Naive B cell (primary cell): Measurements from ENCODE around the gene OR51B4. TPM values are rescaled to one million over a fixed set of nuclear protein-coding genes. Genes with fewer than 3 reads are reported as not detected.
"Not testable (repeated sequence)": the region's sequence is repeated elsewhere in the genome, so short reads cannot be mapped to it uniquely, and the experiment has no call there.

Experiments
- ATAC-seq, 2 donors: fragments of 150-1000 bp; cut with Tn5 transposase; 2 replicates each; pipeline ENCODE4 v1.10.0; 2021; ENCODE audit warnings: low read depth in 2 of 2, mild to moderate bottlenecking in 2 of 2, moderate library complexity in 2 of 2
- DNase-seq: peaks from one replicate; pipeline ENCODE4 v3.0.0; 2022
- H3K27ac Mint-ChIP-seq, 6 donors: one replicate each; pipeline ENCODE4 v1.8.0; 2020 to 2022; ENCODE audit warnings: mild to moderate bottlenecking in 6 of 6, mixed read lengths in 6 of 6, moderate library complexity in 5 of 6, inconsistent platforms in 2 of 6
- H3K27me3 Mint-ChIP-seq, 3 donors: one replicate each; pipeline ENCODE4 v1.8.0; 2021 to 2022; ENCODE audit warnings: mixed read lengths in 3 of 3, mild to moderate bottlenecking in 1 of 3
- H3K36me3 Mint-ChIP-seq, 2 donors: one replicate each; pipeline ENCODE4 v1.8.0; 2020 to 2022; ENCODE audit warnings: mixed read lengths in 2 of 2, inconsistent platforms in 1 of 2, mild to moderate bottlenecking in 1 of 2
- H3K4me1 Mint-ChIP-seq, 3 donors: one replicate each; pipeline ENCODE4 v1.8.0; 2020 to 2022; ENCODE audit warnings: mixed read lengths in 3 of 3, inconsistent platforms in 1 of 3, mild to moderate bottlenecking in 1 of 3, moderate library complexity in 1 of 3
- H3K4me3 Mint-ChIP-seq, 8 donors: one replicate each; pipeline ENCODE4 v1.8.0; 2020 to 2022; ENCODE audit warnings: mild to moderate bottlenecking in 8 of 8, mixed read lengths in 8 of 8, moderate library complexity in 8 of 8, inconsistent platforms in 2 of 8
- H3K9me3 Mint-ChIP-seq, 7 donors: one replicate each; pipeline ENCODE4 v1.8.0; 2020 to 2022; ENCODE audit warnings: mixed read lengths in 7 of 7, mild to moderate bottlenecking in 5 of 7, inconsistent platforms in 2 of 7, moderate library complexity in 1 of 7
- polyA plus RNA-seq, 6 donors: library from polyadenylated mRNA; unstranded; fragments of 300-500 nt; fragmentation: Illumina TruSeq; gene quantifications; one replicate each; pipeline ENCODE4 v1.2.3, GENCODE V29; 2021; ENCODE audit warnings: low read depth in 6 of 6

Gene OR51B4
- polyA plus RNA-seq, 6 donors from 2014 or later: not detected

GRCh38 chr11:5276697-5277096 is 25.0 kb downstream of the OR51B4 start:
- H3K4me1 Mint-ChIP-seq: no peaks in the 10 kb centered on the region
- DNase-seq (no peak), ATAC-seq (no peak)
- H3K36me3 Mint-ChIP-seq: no peaks in the 10 kb centered on the region
- H3K9me3 Mint-ChIP-seq: no peaks in the 10 kb centered on the region
- H3K27me3 Mint-ChIP-seq: peaks cover 0 to 6% (median under 1%) of the 10 kb centered on the region in 3 donors
- H3K27ac Mint-ChIP-seq: no peak overlapping the region
- no peak overlapping the region for H3K4me3 Mint-ChIP-seq

DNA sequence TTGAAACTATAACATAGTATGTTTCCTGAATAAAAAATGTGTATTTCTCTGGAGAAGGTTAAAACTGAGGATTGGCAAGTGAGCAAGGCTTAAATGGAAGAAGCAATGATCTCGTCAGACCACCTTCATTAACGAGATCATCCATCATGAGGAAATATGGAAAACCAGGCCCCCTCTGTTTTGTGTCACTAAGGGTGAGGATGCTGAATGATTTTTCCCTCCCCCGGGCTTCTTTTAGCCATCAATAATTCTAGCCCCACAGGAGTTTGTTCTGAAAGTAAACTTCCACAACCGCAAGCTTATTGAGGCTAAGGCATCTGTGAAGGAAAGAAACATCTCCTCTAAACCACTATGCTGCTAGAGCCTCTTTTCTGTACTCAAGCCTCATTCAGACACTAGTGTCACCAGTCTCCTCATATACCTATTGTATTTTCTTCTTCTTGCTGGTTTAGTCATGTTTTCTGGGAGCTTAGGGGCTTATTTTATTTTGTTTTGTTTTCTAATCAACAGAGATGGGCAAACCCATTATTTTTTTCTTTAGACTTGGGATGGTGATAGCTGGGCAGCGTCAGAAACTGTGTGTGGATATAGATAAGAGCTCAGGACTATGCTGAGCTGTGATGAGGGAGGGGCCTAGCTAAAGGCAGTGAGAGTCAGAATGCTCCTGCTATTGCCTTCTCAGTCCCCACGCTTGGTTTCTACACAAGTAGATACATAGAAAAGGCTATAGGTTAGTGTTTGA is 26.2 kb downstream of the OR51B4 start:
- H3K27me3 Mint-ChIP-seq: peaks cover 0 to 7% (median 6%) of the 10 kb centered on the region in 3 donors
- no peak overlapping the region for H3K4me3 Mint-ChIP-seq
- H3K9me3 Mint-ChIP-seq: no peaks in the 10 kb centered on the region
- no peaks in the 10 kb centered on the region for H3K36me3 Mint-ChIP-seq
- H3K27ac Mint-ChIP-seq: no peak overlapping the region
- ATAC-seq: no peak
- no peak for DNase-seq
- no peaks in the 10 kb centered on the region for H3K4me1 Mint-ChIP-seq

DNA sequence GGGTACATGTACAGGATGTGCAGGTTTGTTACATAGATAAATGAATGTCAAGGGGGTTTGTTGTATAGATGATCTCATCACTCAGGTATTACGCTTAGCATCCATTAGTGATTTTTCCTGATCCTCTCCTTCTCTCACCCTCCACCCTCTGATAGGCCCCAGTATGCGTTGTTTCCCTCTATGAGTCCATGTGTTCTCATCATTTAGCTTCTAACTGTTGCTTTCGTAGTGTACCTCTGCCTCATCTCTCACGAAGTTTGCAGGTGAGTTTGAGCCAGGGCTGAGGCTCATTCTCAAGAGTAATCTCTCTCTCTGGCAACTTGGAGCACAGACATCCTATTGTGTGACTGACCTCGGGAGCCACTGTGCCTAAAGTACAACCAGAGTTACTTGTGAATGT is 27.4 kb downstream of the OR51B4 start:
- Mint-ChIP-seq H3K4me3 (no peak overlapping the region), H3K4me1 (no peaks in the 10 kb centered on the region), H3K9me3 (no peaks in the 10 kb centered on the region), H3K36me3 (no peaks in the 10 kb centered on the region), H3K27me3 (peaks cover 0 to 7% (median 6%) of the 10 kb centered on the region in 3 donors), H3K27ac (no peak overlapping the region)
- no peak for DNase-seq
- ATAC-seq: no peak

GRCh38 chr11:5272395-5273017 is 29.2 kb downstream of the OR51B4 start:
- peaks cover 0 to 7% (median 6%) of the 10 kb centered on the region in 3 donors for H3K27me3 Mint-ChIP-seq
- no peaks in the 10 kb centered on the region for H3K9me3 Mint-ChIP-seq
- no peaks in the 10 kb centered on the region for H3K4me1 Mint-ChIP-seq
- H3K36me3 Mint-ChIP-seq: no peaks in the 10 kb centered on the region
- no peak overlapping the region for H3K4me3 Mint-ChIP-seq
- DNase-seq (no peak), ATAC-seq (no peak)
- H3K27ac Mint-ChIP-seq: no peak overlapping the region

DNA sequence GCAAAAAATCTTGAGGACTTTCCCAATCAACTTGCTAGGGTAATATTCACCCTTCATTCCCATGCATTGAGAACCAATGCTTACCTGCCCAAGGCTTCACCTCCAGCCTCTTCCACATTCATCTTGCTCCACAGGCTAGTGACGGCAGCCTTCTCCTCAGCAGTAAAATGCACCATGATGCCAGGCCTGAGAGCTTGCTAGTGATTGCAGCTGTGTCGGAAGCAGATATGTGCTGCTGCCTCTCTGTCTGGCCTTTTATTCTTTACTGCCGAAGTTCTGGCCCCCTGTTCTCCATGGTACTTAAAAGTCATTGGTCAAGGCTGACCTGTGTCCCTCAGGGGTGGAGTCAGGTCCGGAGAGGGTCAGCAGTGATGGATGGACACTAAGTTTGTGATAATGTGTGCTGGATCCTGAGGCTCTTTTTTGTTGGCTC is 32.0 kb downstream of the OR51B4 start, which contains the start of gene HBE1:
TSS of gene HBE1 (minus strand) at position 231 of the 433 bp plus-strand sequence. CDS start at position 176, 55 bp downstream.
- peaks cover 0 to 2% (median 0%) of the 10 kb centered on the region in 7 donors for H3K9me3 Mint-ChIP-seq
- no peak within 1 kb of the TSS for H3K27ac Mint-ChIP-seq
- peaks cover 0 to 7% (median 6%) of the 10 kb centered on the region in 3 donors for H3K27me3 Mint-ChIP-seq
- no peaks in the 10 kb centered on the region for H3K4me1 Mint-ChIP-seq
- no peak within 1 kb of the TSS for H3K4me3 Mint-ChIP-seq
- H3K36me3 Mint-ChIP-seq: no peaks in the 10 kb centered on the region
- ATAC-seq: no peak
- DNase-seq: no peak

DNA sequence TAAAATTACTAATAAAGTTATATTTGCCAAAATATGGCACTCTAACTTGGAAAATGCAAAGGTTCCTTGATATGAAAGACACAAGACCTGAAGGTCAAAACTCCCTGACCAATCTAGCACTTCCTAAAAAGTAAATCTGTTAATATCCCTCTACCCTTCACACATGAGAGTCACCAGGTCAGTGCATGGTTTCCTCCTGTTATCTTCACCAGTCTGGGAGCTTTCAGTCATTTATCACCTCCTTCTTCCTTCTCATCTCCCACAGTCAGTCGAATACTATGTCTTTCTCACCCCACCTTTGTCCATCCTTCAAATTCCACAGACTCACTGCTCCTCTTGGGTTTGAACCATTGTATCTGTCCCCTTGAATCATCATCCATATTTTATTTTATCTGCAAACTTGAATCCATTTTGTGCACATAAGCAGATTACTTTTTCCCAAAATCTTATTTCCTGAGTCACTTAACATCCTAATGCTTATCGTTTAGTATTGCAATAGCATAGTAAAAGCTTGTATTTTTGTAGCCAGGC is 34.6 kb downstream of the OR51B4 start:
- DNase-seq (no peak), ATAC-seq (no peak)
- H3K4me1 Mint-ChIP-seq: no peaks in the 10 kb centered on the region

DNA sequence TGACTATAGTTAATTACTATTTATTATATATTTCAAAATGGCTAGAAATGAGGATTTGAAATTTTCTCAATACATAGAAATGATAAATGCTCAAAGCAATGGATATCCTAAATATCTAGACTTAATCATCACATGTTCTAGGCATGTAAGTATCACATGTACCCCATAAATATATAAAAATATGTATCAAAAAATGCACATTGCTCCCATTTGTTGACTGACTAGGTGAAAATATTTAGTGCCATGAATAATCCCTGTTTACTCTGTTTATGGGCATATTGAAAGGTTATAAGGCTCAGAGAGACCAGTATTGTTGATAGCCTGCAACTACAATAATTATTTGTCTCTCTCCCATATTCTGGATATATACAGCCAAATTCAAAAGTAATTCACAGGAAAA is 35.1 kb downstream of the OR51B4 start:
- Mint-ChIP-seq H3K4me1 (no peaks in the 10 kb centered on the region), H3K27me3 (peaks cover 0 to 15% (median 0%) of the 10 kb centered on the region in 3 donors), H3K4me3 (no peak overlapping the region), H3K36me3 (no peaks in the 10 kb centered on the region), H3K27ac (no peak overlapping the region), H3K9me3 (peaks cover 0 to 4% (median 2%) of the 10 kb centered on the region in 7 donors)
- DNase-seq: no peak
- no peak for ATAC-seq

More for the DNA sequence above, 34.6 kb downstream of the OR51B4 start:
- Mint-ChIP-seq H3K27me3 (peaks cover 0 to 16% (median 0%) of the 10 kb centered on the region in 3 donors), H3K9me3 (peaks cover 0 to 4% (median under 1%) of the 10 kb centered on the region in 7 donors), H3K4me3 (no peak overlapping the region), H3K27ac (no peak overlapping the region), H3K36me3 (no peaks in the 10 kb centered on the region)

- DNase-seq (no peak), ATAC-seq (no peak)
- H3K27ac Mint-ChIP-seq: no peak overlapping the region
- H3K27me3 Mint-ChIP-seq: peaks cover 0 to 9% (median 0%) of the 10 kb centered on the region in 3 donors
- no peak overlapping the region for H3K4me3 Mint-ChIP-seq
- no peaks in the 10 kb centered on the region for H3K36me3 Mint-ChIP-seq
- H3K4me1 Mint-ChIP-seq: no peaks in the 10 kb centered on the region
- H3K9me3 Mint-ChIP-seq: peaks cover 0 to 6% (median 4%) of the 10 kb centered on the region in 7 donors
Measured at GRCh38 chr11:5265832-5266231, 35.9 kb downstream of the OR51B4 start.

- Mint-ChIP-seq H3K36me3 (no peaks in the 10 kb centered on the region), H3K4me1 (no peaks in the 10 kb centered on the region), H3K27me3 (peaks cover 4 to 17% (median 4%) of the 10 kb centered on the region in 3 donors)
Measured at GRCh38 chr11:5258543-5259262, 43.0 kb downstream of the OR51B4 start.

DNA sequence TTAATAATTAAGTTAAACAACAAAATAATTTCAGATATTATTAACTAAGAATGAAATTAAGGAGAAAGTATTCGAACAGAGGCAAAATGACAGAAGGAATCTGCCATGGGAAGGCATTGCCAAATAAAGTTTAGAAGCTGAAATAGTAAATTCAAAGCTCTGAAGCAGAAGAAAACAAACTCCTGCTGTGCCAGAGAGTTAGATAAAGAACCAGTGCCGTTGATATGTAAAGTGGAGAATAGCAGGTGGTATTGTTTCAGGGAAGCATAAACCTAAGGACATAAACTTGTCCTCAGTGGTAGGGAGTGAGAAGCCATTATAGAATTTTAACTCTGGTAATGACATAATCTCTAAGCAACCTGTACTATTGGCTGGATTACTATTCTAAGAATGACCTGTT is 44.5 kb downstream of the OR51B4 start:
- no peaks in the 10 kb centered on the region for H3K36me3 Mint-ChIP-seq

More at GRCh38 chr11:5258543-5259262, 43.0 kb downstream of the OR51B4 start:
- Mint-ChIP-seq H3K9me3 (peaks cover 5 to 27% (median 13%) of the 10 kb centered on the region in 7 donors), H3K27ac (no peak overlapping the region), H3K4me3 (no peak overlapping the region)
- no peak for ATAC-seq
- no peak for DNase-seq

DNA sequence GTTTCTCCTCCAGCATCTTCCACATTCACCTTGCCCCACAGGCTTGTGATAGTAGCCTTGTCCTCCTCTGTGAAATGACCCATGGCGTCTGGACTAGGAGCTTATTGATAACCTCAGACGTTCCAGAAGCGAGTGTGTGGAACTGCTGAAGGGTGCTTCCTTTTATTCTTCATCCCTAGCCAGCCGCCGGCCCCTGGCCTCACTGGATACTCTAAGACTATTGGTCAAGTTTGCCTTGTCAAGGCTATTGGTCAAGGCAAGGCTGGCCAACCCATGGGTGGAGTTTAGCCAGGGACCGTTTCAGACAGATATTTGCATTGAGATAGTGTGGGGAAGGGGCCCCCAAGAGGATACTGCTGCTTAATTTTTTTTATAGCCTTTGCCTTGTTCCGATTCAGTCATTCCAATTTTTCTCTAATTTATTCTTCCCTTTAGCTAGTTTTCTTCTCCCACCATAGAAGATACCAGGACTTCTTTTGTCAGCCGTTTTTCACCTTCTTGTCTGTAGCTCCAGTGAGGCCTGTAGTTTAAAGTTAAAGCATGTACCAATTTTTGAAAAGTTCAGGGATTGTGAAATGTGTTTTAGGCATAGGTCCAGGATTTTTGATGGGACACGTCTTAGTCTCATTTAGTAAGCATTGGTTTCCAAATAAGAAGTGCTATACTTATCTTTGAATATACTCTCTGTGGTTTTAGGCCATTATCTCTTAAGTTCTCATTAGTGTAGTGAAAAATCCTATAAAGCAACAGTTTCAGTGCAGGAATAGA is 46.9 kb downstream of the OR51B4 start, which contains the start of gene HBG2:
TSS of gene HBG2 (minus strand) at position 136 of the 768 bp plus-strand sequence. CDS start at position 83, 53 bp downstream.
- ATAC-seq, H3K27ac Mint-ChIP-seq, H3K4me3 Mint-ChIP-seq, H3K36me3 Mint-ChIP-seq, DNase-seq, H3K4me1 Mint-ChIP-seq: not testable (repeated sequence)
- Mint-ChIP-seq H3K9me3 (peaks cover 0 to 12% (median 4%) of the 10 kb centered on the region in 7 donors), H3K27me3 (peaks cover 8 to 17% (median 10%) of the 10 kb centered on the region in 3 donors)

More for the DNA sequence above, 44.5 kb downstream of the OR51B4 start:
- Mint-ChIP-seq H3K4me1 (no peaks in the 10 kb centered on the region), H3K4me3 (no peak overlapping the region), H3K27ac (no peak overlapping the region), H3K27me3 (peaks cover 8 to 10% (median 8%) of the 10 kb centered on the region in 3 donors), H3K9me3 (peaks cover 4 to 27% (median 11%) of the 10 kb centered on the region in 7 donors)
- no peak for ATAC-seq
- DNase-seq: no peak

DNA sequence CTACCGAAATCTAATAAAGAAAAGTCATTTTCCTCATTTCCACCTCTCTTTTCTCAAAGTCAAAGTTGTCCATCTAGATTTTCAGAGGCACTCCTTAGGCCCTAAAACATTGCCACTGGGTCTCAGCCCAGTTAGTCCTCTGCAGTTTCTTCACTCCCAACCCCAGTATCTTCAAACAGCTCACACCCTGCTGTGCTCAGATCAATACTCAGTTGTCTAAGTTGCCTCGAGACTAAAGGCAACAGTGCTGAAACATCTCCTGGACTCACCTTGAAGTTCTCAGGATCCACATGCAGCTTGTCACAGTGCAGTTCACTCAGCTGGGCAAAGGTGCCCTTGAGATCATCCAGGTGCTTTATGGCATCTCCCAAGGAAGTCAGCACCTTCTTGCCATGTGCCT is 47.7 kb downstream of the OR51B4 start:
- not testable (repeated sequence) for DNase-seq, ATAC-seq, H3K4me3 Mint-ChIP-seq, H3K9me3 Mint-ChIP-seq, H3K27ac Mint-ChIP-seq, H3K4me1 Mint-ChIP-seq, H3K36me3 Mint-ChIP-seq
- H3K27me3 Mint-ChIP-seq: peaks cover 8 to 17% (median 10%) of the 10 kb centered on the region in 3 donors
